ENCODE measurements around the gene RPS19BP1. TPM values are rescaled to one million over a fixed set of nuclear protein-coding genes. Genes with fewer than 3 reads are reported as not detected.
"Not testable (repeated sequence)": the region's sequence is repeated elsewhere in the genome, so short reads cannot be mapped to it uniquely, and the experiment has no call there.

Gene RPS19BP1
- polyA plus RNA-seq, 2 of the 4 experiments (the other 2 are of a cell fraction), result 51.1 to 74.0 TPM

DNA sequence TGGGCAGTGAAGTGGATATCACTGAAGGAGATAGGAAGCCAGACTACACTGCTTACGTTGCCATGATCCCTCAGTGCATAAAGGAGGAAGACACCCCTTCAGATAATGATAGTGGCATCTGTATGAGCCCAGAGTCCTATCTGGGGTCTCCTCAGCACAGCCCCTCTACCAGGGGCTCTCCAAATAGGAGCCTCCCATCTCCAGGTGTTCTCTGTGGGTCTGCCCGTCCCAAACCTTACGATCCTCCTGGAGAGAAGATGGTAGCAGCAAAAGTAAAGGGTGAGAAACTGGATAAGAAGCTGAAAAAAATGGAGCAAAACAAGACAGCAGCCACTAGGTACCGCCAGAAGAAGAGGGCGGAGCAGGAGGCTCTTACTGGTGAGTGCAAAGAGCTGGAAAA lies 10.5 kb downstream of the RPS19BP1 start:
- H3K4me1 ChIP-seq, result peaks cover 25% of the 10 kb centered on the region
- H3K4me2 ChIP-seq, result peak overlapping the region; percentile 99
- not testable (repeated sequence) for ATAC-seq; DNase-seq (ENCODE audit: low read depth in 1 of 2, low spot score in 1 of 2); H3K9me3 ChIP-seq; FAIRE-seq
- CTCF ChIA-PET, result interaction anchor here (0.9 to 1.4 kb wide), 3 partner anchors 12 to 211 kb away, joined by 3 to 4 read pairs (median 3); no protein-coding TSS in a partner anchor
- H3K4me3 ChIP-seq, result peak overlapping the region; percentile 98
- peak overlapping the region; percentile 96 to 99; a peak in 5 of 6 replicates for H3K27ac ChIP-seq
- POLR2A ChIA-PET, result interaction anchor here (1.1 to 1.4 kb wide), 3 partner anchors 9 to 522 kb away, joined by 3 to 5 read pairs (median 4); partner anchors contain the start of gene MIEF1
- 15% methylated on average over 5 of the region's 5 CpGs for WGBS (ENCODE audit: missing lambda C conversion rate)

DNA sequence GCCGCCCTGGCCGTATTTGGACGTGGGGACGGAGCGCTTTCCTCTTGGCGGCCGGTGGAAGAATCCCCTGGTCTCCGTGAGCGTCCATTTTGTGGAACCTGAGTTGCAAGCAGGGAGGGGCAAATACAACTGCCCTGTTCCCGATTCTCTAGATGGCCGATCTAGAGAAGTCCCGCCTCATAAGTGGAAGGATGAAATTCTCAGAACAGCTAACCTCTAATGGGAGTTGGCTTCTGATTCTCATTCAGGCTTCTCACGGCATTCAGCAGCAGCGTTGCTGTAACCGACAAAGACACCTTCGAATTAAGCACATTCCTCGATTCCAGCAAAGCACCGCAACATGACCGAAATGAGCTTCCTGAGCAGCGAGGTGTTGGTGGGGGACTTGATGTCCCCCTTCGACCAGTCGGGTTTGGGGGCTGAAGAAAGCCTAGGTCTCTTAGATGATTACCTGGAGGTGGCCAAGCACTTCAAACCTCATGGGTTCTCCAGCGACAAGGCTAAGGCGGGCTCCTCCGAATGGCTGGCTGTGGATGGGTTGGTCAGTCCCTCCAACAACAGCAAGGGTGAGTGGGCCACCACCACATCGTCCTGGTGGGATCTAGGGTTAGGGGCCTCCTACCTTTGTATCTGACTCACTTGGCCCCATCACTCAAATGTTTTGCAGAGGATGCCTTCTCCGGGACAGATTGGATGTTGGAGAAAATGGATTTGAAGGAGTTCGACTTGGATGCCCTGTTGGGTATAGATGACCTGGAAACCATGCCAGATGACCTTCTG lies 11.3 kb downstream of the RPS19BP1 start:
- Histone ChIP-seq H3K4me2 (peak overlapping the region; percentile 99), H3K4me3 (peak overlapping the region; percentile 98), H3K4me1 (peaks cover 25% of the 10 kb centered on the region), H3K27ac (peak overlapping the region; percentile 96 to 99)
- ATAC-seq; DNase-seq (ENCODE audit: low read depth in 1 of 2, low spot score in 1 of 2); FAIRE-seq; H3K9me3 ChIP-seq; CTCF ChIA-PET: not testable (repeated sequence)
- 0% methylated on average over 10 of the region's 28 CpGs for WGBS (ENCODE audit: missing lambda C conversion rate)
- POLR2A ChIA-PET, result interaction anchor here (0.6 to 1.7 kb wide), 3 partner anchors 7 to 122 kb away, joined by 3 to 27 read pairs (median 6); partner anchors contain the start of genes MIEF1 and TAB1

- peak within 1 kb of the TSS; percentile 99 for H3K4me2 ChIP-seq
- peak within 1 kb of the TSS; percentile 96 to 99 for H3K27ac ChIP-seq
- DNase-seq (ENCODE audit: low read depth in 1 of 2, low spot score in 1 of 2) (peak; percentile 40 to 72), FAIRE-seq (no peak), ATAC-seq (peak; percentile 12 to 50; a peak in 4 of 6 replicates)
- CTCF ChIA-PET, result interaction anchor here (0.7 to 1.4 kb wide), 6 partner anchors 8 to 200 kb away, joined by 3 to 5 read pairs (median 3); no protein-coding TSS in a partner anchor
- POLR2A ChIA-PET, result interaction anchor here (0.6 to 1.7 kb wide), 19 partner anchors 8 to 596 kb away, joined by 3 to 34 read pairs (median 4); partner anchors contain the start of genes CBX7, MIEF1 and TAB1
- no peaks in the 10 kb centered on the region for H3K9me3 ChIP-seq
- under 1% methylated on average over 21 of the region's 86 CpGs for whole genome bisulfite sequencing (ENCODE audit: missing lambda C conversion rate)
- H3K4me1 ChIP-seq, result peaks cover 25% of the 10 kb centered on the region
- H3K4me3 ChIP-seq, result peak within 1 kb of the TSS; percentile 98
- no peak for TF ChIP-seq CBX2 (IDR thresholded peaks at IDR 0.05; ENCODE audit: borderline replicate concordance, low read depth)
- TF ChIP-seq ZNF302 (CRISPR knock-in tag; IDR thresholded peaks at IDR 0.05), result no peak
- no peak for TF ChIP-seq MAFK (IDR thresholded peaks at IDR 0.05; ENCODE audit: partially characterized antibody)
- TF ChIP-seq KDM5A (IDR thresholded peaks at IDR 0.05), result no peak
- TF ChIP-seq MAZ (IDR thresholded peaks at IDR 0.05; ENCODE audit: borderline replicate concordance, low read depth, low read length), result no peak
- TF ChIP-seq PBX3 (IDR thresholded peaks at IDR 0.05), result peak; percentile 88
- no peak for TF ChIP-seq KDM1A (IDR thresholded peaks at IDR 0.05; ENCODE audit: low read depth)
- TF ChIP-seq PHF8 (IDR thresholded peaks at IDR 0.05; ENCODE audit: borderline replicate concordance, low read depth), result peak; percentile 96
- no peak for TF ChIP-seq NFE2L2 (conservative IDR thresholded peaks at IDR 0.05; ENCODE audit: low read length)
- TF ChIP-seq CEBPB (IDR thresholded peaks at IDR 0.05), result no peak
- TF ChIP-seq MAX (IDR thresholded peaks at IDR 0.05), result peak; percentile 87
- TF ChIP-seq EHF (CRISPR knock-in tag; IDR thresholded peaks at IDR 0.05), result no peak; the same call in 1 of the 2 replicates
- TF ChIP-seq CHD4 (IDR thresholded peaks at IDR 0.05; ENCODE audit: borderline replicate concordance), result no peak
- no peak for TF ChIP-seq RARB (CRISPR knock-in tag; IDR thresholded peaks at IDR 0.05)
- TF ChIP-seq CHD2 (IDR thresholded peaks at IDR 0.05; ENCODE audit: low read length, partially characterized antibody), result no peak
- no peak for TF ChIP-seq TP53 (CRISPR knock-in tag; IDR thresholded peaks at IDR 0.05)
- 0 out of 2 replicates have a peak, but pooled peaks have one; percentile 45 for TF ChIP-seq POLR2AphosphoS2 (conservative IDR thresholded peaks at IDR 0.05; ENCODE audit: low read length)
- TF ChIP-seq, protein P1, sequence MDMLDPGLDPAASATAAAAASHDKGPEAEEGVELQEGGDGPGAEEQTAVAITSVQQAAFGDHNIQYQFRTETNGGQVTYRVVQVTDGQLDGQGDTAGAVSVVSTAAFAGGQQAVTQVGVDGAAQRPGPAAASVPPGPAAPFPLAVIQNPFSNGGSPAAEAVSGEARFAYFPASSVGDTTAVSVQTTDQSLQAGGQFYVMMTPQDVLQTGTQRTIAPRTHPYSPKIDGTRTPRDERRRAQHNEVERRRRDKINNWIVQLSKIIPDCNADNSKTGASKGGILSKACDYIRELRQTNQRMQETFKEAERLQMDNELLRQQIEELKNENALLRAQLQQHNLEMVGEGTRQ (IDR thresholded peaks at IDR 0.05), result peak; percentile 95
- TF ChIP-seq EHMT2 (IDR thresholded peaks at IDR 0.05; ENCODE audit: low read depth), result no peak
- TF ChIP-seq HOXB13 (CRISPR knock-in tag; IDR thresholded peaks at IDR 0.05; ENCODE audit: low read depth), result peak; percentile 23; the same call in 1 of the 2 replicates
- no peak for TF ChIP-seq RCOR1 (IDR thresholded peaks at IDR 0.05; ENCODE audit: low read depth, low read length)
- peak; percentile 87 for TF ChIP-seq POLR2A (IDR thresholded peaks at IDR 0.05; ENCODE audit: low read length)
- no peak for TF ChIP-seq NPAS2 (CRISPR knock-in tag; IDR thresholded peaks at IDR 0.05; ENCODE audit: borderline replicate concordance)
- TF ChIP-seq ESRRA (IDR thresholded peaks at IDR 0.05; ENCODE audit: borderline replicate concordance, low read length), result no peak
- no peak; the same call in 1 of the 2 replicates for TF ChIP-seq GATA3 (IDR thresholded peaks at IDR 0.05; ENCODE audit: borderline replicate concordance)
- no peak for TF ChIP-seq RAD21 (conservative IDR thresholded peaks at IDR 0.05 in 1 of 2, IDR thresholded peaks at IDR 0.05 in 1 of 2)
- no peak for TF ChIP-seq EP300 (IDR thresholded peaks at IDR 0.05)
- no peak for TF ChIP-seq ZC3H11A (IDR thresholded peaks at IDR 0.05)
Measured at GRCh38 chr22:39520226-39521105, 12.1 kb downstream of the RPS19BP1 start, which contains the start of gene ATF4. TSS of gene ATF4 (plus strand) at chr22:39520562. CDS start at chr22:39521446, 884 bp downstream.
